HG03066 (cell line): Measurements from ENCODE around the gene SORCS2.

Source experiments
- ATAC-seq: cut with Tn5 transposase; IDR thresholded peaks from one replicate; pipeline ENCODE4 v1.9.1; 2021; ENCODE audit warnings: low read depth; ENCODE audit not compliant: unreplicated experiment

SORCS2 gene

GRCh38 chr4:7332216-7333023 lies 140.1 kb downstream of the SORCS2 start:
- ATAC-seq, result no peak

DNA sequence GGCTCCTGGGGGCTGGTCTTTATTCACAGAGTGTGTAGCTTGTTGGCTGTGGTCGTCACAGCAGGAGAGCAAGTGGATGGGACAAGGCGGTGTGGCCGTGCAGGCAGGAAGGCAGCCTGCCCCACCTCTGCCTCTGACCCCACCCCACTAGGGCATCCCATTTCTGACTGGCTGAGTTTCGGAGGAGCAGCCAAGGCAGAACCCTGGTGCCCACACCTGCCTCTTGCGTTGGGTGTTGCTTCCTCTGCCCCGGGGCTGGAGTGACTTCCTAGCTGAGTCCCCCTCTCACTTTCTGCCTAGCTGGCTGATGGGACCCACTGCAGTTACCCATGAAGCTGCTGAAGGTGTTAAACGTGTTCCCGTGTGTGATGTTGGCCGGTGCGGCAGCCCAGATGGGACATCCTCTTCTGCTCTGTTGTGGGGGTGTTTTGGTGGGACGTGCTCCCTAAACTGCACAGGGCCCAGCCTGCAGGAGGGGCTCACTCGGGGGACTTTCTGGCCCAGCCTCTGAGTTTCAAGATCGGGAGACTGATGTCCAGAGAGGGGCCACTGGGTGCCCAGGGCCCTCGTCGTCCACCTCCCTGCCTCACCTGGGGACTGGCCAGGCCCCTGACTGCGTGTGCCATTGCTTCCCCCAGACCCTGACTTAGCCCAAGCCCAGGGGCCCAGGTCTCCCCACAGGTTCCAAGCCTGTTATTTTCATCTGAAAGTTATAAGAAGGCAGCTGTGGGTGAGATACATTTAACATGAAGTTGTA lies 140.9 kb downstream of the SORCS2 start:
- no peak for ATAC-seq

- no peak for ATAC-seq
Measured at GRCh38 chr4:7333801-7334421, 141.6 kb downstream of the SORCS2 start.

DNA sequence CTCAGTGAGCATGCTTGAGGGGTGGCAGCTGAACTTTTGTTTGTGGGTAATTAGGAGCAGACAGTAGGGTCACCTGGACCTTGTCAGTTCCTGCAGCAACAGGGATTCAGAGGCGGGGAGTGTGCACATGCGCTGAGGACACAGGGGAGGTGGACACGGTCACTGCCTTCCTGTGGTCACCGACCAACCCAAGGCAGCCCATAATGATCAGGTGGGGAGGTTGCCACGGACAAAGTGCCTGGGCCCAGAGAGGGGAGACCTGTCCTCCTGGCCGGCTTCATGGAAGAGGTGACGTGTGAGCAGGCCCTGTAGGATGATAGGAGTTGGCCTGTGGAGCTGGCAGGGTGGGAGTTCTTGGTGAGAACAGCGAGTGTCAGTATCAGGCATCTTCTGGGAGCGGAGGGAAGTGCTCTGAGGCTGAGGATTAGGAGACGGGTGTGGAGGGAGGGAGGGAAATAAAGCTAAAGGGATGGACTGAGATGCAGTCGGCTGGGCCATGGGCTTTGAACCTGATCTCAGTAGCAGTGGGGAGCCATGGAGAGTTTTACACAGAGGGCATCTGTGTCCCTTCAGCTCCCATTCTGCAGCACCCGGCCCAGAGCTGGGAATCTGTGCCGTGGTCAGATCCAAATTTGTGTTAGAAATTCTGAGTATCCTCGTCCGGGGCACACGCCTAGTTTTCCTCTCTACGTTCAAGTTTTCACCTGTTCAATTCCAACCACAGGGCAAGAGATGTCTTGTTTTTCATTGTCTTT lies 142.4 kb downstream of the SORCS2 start:
- ATAC-seq, result no peak

DNA sequence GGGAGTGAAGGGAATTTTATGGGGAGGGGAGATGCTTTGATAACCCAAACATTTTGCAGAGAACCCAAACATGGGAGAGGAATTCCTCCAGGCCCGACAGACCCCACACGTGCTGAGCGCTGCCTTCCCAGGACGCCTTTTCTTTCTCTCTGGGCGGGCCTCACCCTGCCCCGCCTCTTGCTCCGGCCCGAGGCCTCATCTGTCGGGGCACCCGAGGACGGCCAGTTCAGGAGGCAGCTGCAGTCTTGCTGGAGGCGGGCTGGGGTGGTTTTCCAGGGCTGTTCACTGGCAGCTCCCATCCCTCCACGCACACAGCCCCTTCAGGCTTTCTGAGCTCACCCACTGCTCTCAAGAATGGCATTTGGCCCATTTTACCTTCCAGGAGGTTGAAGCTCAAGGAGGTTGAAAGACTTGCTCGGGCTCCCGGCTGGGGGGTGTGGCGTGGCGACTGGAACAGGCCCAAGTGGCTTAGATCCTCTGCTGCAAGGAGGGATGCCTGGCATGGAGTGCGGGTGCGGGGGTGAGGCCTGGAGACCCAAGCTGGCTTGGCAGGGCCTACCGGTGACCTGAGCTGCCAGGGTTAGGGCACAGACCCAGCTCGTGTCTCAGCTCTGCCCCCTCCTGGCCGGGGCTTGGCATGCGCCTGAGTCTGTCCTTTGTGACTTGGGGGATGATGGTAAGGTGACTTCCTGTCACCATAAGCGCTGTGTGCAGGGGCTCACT lies 143.2 kb downstream of the SORCS2 start:
- ATAC-seq, result no peak

- no peak for ATAC-seq
Measured at GRCh38 chr4:7336067-7336569, 143.8 kb downstream of the SORCS2 start.

DNA sequence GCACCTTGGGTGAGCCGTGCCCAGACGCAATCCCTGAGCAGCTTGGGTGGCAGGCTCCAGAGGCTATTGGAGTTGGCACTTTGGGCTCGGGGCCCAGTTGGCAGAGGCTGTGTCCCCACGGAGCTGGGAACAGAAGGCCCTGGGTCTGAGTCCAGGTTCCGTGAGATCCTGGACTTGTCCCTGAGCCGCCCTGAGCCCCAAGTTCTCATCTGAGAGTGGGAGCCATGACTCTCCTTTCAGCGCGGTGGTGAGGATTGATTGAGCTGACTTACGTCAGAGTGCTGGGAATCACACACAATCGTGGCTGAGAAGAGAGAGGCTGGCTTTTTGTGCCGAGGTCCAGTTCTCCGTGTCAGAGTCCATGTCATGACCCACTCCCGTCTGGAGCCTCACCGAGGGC lies 144.4 kb downstream of the SORCS2 start:
- ATAC-seq, result no peak

DNA sequence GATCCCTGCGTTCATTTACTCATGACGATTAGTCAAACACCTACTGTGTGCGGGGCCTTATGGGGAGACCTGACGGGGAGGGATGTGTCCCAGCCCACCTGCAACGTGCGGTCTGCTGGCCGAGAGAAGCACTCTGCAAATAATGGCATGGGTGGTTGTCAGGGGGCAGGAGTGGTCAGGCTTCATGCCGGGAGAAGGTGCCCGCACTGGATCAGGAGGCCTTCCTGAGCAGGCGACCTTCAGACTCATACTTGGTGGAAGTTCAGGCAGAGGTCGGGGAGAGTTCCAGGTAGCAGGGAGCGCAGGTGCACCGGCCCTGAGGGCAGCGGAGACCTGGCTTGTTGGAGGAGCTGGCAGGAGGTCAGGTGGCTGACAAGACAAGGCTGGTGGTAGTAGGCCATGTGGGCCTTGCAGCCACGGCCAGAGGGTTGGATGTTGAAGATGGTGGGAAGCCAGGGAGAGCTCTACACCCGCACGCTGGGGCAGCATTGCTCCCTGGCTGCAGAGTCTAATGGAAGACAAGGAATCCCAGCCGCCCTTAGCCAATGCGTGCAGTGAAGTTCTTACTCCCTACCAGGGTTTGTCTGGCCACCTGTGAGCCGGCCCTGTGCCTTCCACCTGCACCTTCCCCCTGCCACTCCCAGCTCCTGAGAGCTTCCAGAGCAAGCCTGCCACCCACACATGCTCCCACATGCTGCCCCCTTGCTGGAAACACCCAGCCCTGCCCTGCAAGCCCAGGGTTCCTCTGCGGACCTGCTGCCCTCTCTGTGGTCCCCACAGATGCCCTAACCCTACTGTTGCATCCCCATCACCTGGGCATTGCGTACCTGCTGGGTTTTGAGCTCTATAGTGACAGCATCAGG lies 145.1 kb downstream of the SORCS2 start:
- ATAC-seq, result no peak

- ATAC-seq, result no peak
Measured at GRCh38 chr4:7338059-7338452, 145.7 kb downstream of the SORCS2 start.

DNA sequence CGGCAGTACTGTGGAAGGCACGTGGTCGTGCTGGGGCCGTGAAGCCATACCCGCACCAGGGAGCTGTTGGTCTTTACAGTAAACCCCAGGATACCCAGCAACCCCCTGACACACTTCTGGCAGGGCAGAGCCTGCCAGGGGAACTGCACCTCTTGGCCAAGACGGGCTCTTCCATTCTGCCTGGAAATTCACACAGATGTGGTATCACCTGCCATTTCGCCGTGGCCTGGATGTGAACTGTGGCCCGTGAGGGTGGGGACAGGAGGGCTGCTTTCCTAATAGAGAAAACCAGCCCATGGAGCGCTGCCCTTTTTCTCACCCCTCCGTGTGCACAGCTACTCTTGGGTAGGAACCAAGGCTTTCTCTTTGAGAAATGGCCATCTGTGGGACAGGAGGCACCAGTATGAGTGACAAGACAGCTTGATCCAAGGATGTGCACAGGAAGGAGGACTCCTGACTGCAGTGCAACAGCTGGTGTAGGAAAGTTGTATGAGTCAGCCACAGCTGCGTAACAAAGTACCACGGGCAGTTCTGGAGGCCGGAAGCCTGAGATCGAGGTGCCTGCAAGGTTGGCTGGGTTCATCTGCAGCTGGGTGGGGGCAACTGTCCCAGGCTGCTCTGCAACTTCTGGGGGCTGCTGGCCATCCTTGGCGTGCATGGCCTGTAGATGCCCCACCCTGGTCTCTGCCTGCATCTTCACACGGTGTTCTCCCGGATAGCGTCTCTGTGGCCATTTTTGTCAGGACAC lies 146.7 kb downstream of the SORCS2 start:
- ATAC-seq, result no peak

DNA sequence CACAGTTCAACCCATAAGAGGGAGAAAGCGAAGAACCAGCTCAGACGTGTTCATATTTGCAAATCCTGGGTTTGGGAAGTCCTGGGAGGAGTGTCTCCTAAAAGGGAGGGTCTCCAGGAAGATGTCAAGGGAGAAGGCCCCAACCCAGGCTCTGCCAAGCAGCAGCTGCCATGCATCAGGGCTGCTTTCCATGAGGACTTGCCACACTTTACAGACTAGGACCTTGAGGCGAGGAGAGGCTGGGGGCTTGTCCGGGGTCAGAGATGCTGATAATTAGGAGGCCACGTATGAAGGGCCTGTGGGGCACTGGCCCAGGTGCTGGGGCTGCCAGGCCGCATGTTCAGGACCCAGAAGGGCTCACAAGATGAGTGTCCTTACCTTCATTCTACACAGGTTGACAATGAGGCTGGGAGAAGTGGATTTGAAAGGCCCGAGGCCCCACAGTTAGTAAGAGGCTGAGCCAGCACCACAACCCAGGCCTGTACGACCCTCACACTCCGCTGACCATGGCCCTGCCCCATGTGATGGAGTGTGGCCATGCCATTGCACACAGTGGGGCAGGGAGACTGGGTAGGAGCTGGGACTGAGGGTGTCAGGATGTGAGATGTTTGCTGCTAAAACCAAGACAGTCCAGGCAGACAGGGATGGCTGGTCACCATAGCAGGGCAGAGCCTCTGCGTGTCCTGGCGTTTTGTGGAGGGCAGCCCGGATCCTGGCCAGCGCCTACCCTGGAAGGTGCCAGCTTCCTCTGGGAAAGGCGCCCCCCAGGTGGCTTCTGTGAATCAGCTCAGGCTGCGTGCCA lies 147.6 kb downstream of the SORCS2 start:
- ATAC-seq, result no peak

DNA sequence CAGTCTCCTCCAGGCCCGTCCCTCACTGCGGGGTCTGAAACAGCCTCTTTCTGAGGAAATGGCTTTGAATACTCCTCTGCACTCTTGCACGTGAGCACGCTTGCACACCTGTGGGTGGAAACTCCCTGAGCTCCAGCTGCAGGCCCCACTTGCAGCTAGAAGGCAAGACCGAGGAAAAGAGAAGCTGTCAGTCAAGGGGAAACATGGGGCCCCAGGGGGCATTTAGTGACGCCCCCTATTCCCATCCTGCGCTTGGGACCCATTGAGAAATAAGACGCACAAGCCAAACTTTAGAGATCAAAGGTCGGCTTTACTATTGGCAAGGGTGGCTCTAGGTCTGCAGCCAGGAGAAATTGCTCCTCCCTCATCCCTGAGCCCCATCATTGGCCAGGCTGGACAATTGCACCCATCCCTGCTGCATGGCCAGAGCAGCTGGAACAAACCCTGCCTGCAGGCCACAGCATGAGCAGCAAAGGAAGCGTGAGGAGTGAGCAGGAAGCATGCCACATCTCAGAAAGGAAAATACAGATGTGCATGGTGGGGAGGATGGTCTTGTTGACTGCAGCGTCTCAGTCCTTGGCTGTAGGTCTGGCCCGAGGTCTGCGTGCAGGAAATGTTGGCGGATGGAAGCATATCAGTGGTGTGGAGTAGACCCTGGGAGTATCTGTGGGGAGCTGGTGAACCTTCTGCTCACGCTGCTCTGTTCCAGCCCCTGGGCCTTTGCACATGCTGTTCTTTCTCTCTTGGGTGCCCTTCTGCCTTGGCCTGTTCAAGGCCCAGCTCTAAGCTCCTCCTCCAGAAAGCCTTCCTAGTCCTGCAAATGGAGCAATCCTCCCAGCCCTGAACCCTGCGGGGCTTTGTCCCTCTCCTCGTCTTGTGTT lies 148.5 kb downstream of the SORCS2 start:
- ATAC-seq, result no peak

DNA sequence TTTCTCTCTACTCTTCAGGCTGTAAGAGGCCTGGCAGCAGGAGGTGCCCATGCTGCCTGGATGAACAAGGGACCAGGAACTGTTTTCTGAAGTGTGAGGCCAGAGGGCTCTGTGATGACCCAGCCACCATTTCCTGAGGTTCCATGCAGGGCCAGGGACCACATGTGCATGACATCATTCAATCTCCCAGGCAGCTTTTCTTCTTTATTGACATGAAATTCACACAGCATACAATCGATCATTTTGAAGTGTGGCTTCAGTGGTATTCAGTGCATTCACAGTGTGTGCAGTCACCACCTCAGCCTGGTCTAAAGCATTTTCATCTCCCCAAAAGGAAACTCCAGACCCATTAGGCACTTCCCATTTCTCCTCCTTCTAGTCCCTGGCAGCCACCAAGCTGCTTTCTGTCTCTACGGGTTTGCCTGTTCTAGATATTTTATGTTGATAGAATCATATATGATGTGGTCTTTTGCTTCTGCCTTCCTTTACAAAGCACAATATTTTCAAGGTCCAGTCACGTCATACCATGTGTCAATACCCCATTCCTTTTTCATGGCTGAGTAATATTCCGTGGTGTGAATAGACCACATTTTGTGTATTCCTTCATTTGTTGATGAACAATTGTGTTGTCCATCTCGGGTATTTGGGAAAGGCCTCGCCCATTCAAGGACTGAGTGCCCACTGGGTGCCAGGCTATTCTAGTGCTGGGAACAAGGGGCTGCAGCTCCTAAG lies 149.3 kb downstream of the SORCS2 start:
- ATAC-seq, result no peak

- no peak for ATAC-seq
Measured at GRCh38 chr4:7342223-7343080, 150.1 kb downstream of the SORCS2 start.

DNA sequence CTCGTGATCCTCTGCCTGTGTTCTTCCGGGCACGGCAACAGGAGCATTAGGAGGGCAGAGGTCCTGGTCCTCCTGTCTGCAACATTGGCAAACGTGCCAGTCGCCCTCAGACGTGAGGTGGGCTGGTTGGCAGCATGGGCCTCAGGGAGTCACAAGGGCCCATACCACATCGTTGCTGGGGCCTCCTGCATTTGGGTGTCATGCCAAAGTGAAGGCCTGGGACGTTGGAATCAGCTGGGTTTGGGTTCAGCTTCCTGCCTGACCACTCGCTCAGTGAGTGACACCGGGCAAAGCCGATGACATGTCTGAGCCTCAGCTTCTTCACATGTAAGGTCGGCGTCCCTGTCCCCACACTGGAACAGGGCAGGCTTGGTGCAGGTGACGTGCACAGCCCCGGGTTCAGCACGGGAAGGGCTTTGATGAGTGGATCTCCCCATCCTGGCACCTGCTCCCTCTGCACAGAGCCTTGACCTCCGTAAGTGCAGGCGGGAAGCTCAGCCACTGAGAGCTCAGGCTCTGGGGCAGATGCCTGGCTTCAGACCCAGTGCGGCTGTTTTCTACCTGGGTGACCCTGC lies 150.8 kb downstream of the SORCS2 start:
- ATAC-seq, result no peak
